Activated CD8-positive, alpha-beta memory T cell treated with anti-CD3 and anti-CD28 coated beads for 48 hours (primary cell): ENCODE results near the gene SCNN1A.

ENCODE experiments used
- DNase-seq, 3 experiments: peaks; one replicate each; pipeline ENCODE4 v3.0.0-alpha.2; 2020; ENCODE audit warnings: low read depth in 2 of 3, low spot score in 2 of 3

Gene SCNN1A

DNA sequence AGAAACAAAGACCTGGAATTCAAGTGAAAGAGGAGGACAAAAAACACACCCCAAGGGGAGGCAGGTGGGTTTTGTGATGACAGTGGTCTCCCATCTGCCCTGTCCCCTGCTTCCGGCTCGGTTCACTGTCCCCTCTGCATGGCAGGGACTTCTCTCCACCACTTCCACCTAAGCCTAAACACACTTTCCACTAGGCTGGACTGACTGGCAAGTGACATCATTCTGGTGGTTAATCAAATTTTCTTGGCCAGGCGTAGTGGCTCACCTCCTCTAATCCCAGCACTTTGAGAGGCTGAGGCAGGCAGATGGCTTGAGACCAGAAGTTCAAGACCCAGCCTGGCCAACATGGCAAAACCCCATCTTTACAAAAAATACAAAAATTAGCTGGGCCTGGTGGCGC lies 53.0 kb downstream of the SCNN1A start:
- no peak for DNase-seq

DNA sequence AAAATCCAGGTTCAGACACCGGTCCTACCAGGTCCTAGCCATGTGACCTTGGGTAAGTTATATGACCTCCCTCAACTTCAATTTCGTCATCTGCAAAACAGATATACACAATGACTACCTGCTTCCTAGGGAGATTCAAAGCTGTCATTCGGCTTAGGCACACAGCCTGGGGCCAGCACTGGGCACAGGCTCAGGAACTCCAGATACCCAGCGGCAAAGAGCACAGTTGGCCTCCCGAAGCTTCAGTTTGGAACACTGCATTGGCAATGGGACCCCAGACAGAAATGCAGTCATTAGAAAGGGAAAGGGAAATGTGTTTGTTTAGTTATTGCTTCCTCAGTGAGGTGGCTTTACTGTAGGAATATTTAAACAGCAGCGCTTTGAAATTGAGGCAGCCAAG lies 53.5 kb downstream of the SCNN1A start:
- DNase-seq = no peak

DNA sequence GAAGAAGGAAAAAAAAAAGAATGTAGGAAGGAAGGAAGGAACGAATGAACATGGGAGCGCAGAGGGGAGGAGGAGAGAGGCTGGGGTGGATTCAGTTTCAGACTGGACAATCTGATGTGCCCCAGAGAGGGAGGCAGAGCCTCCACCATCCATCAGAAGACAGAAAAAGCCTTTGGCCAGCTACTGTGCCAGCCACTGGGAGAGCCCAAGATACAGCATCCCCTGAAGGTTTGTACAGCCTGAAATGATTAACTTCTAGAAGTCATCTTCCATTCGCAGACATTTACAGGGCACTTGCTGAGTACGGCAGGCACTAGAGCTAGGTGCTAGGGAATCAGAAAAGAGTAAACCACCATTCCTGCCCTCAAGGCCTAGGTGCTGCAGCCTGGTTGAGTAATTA lies 55.9 kb downstream of the SCNN1A start:
- no peak for DNase-seq

DNA sequence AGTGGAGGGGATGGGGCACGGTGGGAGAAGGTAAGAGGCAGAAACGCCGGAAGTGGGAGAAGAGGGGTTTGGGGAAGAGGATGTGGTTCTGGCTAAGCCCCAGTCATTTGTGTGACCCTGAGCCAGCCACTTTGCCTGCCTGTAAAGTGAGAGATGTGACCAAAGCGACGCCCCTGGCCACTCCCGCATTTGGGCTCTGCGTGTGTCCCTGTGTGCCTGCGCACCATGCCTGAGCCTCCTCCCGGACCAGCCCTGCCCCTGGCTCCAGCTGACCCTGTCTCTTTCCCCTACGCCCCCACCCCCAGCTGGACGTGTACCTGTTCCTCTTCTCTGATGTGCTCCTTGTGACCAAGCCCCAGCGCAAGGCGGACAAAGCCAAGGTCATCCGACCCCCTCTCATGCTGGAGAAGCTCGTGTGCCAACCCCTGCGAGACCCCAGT lies 56.9 kb downstream of the SCNN1A start:
- DNase-seq = no peak

DNA sequence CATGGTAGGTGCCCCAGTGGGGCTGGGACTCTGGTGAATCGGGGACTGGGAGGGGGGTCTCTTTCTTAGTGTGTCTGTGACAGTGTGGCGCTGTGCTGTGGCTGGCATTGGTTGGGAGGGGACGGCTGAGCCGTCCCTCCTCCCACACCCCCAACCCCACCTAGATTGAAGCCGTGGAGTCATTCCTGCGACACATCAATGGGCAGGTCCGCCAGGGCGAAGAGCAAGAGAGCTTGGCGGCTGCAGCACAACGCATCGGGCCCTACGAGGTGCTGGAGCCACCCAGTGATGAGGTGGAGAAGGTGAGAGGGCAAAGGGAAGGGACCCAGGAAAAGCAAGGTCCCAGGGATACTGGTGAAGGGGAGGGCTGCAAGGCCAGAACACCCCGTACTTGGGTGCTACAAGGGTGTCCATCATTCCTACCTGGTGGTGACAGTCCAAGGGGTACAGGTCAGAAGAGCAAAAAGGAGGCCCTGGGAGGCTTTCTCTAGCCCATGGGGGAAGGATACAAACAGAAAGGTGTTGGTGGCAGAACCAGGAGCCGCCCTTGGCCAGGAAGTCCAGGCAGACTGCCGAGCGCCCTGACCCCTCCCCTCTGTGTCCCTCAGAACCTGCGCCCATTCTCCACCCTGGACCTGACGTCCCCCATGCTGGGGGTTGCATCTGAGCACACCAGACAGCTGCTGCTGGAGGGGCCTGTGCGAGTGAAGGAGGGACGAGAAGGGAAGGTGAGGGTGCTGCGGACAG lies 57.5 kb downstream of the SCNN1A start:
- DNase-seq = no peak

DNA sequence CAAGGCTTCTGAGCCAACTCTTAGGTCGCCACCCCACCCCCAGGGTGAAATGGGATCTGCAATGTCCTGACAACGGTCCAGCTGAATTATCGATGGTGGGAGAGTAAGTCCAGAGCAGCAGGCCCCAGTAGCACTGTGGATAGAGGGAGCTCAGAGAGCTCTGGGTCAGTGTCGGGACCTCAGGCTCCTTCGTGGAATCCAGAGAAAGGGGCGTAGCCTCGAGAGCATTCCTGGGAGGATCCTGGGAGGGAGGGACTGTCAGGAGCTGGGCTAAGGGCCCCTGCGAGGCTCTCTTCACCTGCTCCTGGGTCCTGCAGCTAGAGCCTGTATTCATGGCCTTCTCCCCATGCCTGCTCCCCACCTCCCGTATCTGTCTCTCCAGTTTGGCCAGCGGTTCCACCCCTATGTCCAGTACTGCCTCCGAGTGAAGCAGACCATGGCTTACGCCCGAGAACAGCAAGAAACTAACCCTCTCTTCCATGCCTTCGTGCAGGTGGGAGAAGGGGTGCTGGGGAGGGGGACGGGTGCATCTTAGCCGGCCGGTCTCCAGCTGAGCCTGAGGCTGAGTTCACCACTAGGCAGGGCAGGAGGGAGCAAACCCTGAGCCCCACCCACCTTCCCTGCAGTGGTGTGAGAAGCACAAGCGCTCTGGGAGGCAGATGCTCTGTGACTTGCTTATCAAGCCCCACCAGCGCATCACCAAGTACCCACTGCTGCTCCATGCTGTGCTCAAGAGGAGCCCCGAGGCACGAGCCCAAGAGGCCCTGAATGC lies 58.3 kb downstream of the SCNN1A start:
- DNase-seq = no peak

DNA sequence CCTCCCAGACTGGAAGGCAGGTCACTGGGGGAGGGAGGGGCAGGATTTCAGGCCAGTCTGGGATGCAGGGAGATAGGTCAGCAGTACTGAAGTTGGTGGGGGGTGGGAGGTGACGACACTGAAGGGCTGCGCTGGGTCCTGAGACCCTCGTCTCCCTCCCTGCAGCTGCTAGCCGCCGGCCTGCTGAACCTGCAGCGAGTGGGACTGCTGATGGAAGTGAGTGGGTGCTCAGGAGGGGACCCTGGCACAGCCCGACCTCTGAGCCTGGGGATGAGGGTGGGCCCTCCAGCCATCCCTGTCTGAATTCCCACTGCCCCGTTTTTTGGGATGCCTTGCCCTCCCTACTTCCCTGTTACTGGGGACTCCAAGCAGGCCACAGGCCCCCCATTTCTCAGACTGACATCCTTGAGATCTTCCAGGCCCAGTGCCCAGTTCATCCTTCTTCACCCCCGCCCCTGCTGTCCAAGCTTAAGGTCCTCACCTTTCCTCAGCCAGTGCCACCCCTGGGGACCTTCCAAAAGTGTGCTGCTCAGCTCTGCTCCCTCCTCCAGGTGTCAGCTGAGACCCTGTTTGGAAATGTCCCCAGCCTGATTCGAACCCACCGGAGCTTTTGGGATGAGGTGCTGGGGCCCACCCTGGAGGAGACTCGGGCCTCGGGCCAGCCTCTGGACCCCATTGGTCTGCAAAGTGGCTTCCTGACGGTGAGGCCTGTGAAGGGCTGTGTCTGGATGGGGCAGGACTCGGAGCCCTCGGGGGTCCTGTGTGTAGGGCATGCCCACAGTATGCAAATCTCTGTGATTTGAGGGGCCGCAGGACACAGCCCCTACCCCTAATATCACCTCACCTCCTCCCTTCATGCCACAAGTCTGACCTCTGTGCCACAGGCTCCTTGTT lies 59.4 kb downstream of the SCNN1A start:
- DNase-seq = no peak

DNA sequence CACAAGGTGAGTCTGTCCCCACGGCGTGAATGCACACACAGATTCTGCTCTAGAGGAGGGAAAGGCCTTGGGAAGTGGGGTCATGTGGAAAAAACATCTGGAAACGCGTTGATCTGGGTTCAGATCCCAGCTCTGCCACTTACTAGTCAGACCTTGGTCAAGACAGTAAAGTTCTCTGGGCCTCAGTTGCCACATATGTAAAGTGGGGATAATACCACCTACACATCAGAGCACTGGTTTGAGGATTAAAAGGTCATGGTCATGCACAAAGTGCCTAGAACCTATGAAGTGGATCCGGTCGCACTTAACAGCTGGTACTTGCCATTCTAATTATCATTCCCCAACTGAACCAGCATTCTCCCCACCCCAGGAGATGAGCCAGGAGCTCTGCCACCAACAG lies 60.2 kb downstream of the SCNN1A start:
- DNase-seq = no peak

DNA sequence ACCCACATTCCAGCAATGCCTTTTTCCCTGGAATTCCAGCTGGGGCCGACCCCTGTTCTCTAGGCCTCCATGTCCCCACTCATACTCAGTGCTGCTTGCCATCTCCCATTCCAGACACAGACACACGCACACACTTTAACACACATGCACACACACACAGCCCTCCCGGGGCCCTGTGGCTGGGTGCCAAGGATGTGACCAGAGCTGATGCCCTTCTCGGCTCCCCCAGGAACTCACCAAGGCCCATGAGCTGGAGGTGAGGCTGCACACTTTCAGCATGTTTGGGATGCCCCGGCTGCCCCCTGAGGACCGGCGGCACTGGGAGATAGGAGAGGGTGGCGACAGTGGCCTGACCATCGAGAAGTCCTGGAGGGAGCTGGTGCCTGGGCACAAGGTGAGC lies 60.6 kb downstream of the SCNN1A start:
- no peak for DNase-seq

DNA sequence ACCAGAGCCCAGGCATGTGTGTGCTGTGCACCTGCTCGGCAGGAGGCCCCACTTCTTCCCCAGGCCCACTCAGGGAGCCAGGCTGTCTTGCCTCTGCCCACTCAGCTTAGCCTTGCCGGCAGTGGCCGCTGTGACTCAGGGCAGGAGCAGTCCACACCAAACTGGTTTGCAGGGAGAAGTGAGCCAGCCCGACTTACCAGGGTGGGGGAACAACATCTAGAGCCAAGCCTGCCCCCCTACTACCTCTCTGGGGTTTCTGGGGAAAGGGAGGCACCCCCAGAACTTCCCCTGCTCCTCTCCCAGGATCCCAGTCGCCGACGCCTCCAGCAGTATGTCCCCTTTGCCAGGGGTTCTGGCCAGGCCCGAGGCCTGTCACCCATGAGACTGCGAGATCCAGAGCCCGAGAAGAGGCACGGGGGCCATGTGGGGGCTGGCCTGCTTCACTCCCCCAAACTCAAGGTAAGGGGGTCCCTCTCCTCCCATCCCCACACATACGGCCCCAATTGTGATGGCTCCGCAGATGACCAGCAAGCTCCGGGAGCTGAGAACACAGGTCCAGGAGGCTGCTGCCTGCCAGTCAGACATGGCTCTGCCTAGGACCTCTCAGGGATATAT lies 61.9 kb downstream of the SCNN1A start:
- no peak for DNase-seq

DNA sequence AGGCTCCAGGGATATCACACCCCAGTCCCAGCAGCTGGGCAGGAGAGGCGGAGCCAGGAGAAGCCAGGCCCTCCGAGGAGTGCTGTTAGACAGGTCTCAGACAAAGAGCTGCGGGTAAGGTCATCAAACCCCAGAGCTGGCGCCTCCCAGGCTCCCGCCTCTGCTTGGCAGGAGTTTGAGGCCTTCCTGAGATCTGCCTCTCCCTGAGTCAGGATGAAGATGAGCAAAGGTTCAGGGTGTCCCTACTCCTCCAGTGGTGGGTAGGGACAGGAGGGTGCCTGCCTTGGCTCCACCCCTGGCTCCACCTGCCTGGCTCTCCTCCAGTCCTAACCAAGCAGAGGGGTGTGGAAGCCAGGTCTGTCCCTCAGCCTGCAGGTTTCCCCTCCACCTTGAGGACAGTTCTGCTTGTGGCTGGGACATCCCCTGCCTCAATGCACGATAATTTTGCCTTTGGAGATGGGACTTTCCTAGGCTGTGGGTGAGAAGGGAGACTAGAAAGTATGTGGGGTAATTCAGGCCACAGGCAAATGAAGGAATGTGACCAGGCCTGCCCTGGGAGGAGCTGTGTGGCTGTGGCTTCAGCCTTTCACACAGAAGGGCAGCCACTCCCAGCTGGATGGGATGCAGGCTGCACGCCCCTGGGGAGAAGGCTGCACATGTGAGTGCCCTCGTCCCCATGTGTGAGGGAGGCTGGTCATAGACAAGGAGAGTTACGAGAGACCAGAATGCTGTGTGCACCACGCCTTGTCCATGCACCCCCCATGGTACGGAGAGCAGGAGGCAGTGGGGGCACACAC lies 62.6 kb downstream of the SCNN1A start:
- DNase-seq = no peak

DNA sequence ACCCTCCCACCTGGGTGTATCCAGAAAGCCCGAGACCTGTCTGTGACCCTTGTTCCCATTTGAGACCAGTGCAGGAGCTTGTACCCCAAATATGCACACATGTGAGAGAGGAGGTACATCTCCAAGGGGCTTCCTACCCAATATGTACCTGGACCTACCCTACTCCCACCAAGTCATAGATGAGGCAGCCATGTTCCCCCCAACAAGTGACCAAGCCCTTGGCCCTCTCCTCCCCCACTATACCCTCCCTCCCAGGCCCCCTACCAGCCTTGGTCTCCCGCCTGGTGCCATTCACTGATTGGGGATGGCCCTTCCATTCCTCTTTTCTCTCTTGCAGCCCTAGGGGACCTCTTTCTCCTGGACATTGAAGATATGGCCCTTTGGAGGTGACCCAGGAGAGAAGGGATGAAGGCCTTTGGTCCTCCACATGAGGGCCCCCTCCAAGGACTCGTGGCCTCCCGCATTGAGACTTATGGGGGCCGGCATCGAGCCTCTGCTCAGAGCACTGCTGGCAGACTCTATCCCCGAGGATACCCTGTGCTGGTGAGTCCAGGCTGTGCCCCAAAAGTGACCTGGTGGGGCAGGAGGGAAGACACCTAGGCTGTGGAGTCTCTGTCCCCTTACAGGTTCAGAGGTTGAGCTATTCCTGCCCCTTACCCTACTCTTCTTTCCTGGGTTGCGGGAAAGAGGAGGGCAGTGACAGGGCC lies 63.4 kb downstream of the SCNN1A start:
- DNase-seq = no peak

DNA sequence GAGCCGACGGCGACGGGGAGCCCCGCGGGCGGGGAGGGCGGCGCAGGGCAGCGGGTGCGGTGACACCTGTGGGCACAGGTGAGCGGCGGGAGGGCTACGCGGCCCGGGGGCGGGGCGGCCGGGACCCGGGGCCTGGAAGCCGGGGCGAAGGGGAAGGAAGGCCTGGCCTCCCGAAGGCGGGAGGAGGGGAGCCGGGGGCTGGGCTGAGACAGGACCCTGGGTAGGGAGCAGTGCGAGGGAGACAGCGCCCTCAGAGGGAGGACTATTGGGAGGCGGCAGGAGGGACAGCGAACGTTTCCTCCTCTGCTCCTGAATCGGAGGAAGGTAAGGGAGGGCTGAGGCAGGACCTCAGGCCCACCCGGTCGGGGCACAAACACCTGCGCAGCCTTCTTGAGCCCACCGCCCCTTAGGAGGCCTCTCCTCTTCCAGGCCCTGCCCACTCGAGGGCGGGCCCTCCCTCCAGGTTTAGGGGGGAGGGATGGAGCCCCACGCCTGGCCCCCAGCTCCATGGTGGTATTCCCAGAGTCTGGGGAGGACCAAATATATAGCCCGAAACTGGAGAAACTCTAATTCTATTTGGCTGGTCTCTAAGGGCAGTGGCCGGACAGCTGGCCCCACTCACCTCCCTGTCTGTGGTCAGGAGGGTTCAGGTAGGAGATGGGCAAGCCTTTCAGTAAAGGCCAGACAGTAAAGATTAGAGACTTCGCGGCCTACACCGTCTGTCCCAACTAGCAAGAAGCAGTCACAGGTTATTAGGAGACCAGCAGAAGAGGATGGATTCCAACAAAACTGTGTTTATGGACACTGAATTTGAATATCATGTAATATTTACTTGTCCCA lies 64.4 kb downstream of the SCNN1A start:
- no peak for DNase-seq

DNA sequence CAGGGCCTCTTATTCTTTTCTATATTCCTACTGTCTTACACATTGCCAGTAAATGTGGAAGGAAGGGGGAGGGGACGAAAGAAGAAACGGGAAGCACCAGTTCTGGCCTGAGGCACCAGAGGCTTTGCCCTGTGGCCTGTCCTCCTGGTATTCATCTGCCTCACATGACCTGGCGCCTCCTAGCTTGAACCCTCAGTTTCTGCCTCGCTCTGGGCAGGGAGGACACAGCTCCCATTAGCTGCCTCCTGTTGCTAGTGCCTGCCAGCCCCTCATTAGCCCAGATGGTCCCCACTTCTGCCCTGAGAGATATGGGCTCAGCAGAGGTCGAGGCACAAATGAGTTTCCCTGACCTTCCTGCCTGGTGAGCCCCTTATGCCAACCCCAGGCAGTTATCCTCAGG lies 67.8 kb downstream of the SCNN1A start:
- no peak for DNase-seq

DNA sequence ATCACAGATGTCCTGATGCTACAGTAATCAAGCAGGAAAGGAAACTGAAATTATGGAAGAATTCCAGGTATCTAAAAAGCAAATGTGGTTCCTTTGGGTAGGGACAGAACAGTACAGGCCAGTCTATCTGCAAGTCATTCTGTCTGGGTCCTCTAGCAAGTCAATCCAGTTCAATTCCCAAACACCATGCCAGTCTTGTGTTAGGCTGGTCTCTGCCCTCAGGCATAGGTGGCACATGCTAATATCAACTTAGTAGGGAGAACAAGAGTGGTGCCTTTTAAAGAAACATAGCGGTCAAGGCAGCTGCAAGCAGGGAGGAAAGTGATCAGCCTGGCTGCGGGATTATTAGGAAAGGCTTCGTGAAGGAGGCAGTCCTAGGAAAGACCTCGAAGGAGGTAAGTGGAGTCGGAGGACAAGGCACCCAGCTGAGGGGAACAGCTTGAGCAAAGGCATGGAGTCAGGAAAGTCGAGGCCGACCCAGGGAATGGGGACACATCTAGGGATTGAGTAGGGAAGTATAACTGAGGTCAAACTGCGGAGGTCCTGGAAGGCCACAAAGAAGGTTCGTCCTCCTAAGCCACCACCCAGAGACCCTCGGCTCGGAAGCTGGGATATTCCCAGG lies 68.7 kb downstream of the SCNN1A start:
- DNase-seq = no peak

DNA sequence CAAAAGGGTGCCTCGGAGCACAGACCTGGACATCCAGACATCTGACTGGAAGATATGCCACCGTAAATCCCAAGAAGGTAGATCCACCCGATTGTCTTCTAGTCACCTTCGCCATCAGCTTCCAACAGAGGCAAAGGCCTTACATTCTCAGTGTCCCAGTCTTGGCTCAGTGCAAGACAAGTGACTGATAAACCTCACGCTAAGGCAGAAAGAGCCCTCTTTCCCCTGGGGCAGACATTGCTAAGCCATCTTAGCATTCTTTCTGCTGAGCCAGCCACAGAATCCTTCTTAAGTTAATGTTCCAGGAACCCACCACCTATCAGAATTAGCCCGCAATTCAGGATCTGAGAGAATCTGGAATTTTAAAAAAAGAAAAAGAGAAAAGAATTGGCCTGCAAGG lies 69.2 kb downstream of the SCNN1A start:
- no peak for DNase-seq

DNA sequence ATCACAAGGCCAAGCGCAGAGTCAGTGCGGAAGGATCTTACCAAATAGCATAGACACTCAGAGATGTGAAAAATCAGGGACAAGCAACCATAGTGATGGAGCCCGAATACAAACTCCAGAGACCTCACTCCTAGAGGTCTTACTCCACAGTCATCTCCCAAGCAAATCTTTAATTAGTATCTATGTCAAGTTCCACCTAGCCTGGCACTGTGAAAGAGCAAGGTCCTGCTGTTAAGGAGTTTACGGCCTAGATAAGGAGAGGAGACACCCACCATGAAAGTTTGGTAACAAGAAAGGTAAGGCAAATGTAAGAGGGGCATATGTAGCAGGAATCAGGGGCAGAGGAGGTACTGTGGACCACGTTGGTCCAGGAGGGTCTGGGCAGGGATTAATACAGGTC lies 72.3 kb downstream of the SCNN1A start:
- no peak for DNase-seq

DNA sequence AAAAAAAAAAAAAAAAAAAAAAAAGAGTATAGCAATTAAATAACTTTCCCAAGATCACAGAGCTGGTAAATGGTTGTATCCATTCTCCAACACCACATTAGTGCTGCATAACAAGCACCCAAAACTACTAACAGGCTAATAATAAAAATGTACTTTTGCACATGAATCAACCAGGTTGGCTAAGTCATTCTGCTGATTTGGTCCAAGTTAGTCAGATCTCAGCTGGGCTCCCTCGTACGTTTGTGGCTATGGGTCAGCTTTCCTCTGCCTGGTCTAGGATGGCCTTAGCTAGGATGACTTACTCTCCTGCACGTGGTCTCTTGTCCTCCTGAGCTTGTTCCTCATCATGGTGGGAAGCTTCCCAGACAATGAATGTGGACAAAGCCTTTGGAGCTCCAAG lies 72.7 kb downstream of the SCNN1A start:
- no peak for DNase-seq

DNA sequence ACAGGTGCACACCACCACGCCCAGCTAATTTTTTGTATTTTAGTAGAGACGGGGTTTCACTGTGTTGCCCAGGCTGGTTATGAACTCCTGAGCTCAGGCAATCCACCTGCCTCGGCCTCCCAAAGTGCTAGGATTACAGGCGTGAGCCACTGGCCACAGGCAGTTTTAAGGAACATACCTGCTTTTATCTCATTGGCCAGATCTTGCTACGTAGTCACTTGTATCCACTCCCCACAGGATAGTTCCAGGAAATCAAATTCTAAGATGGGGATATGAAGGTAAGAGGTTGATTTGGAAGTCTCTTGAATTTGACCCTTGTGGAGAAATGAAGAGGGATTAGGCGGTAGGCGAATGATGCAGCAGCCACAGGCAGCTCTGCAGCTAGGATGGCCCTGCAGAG lies 73.6 kb downstream of the SCNN1A start:
- DNase-seq = no peak
